Ectodermal cell (in vitro differentiated cells): ENCODE data around the gene CCDC24.

Experiments used
- H3K27ac ChIP-seq: 2 replicates; pipeline ENCODE4 v1.7.0; 2013; ENCODE audit warnings: mild to moderate bottlenecking, low read depth, low read length; ENCODE audit not compliant: insufficient read depth, poor library complexity, severe bottlenecking
- H3K27me3 ChIP-seq: 2 replicates; pipeline ENCODE4 v1.7.0; 2013; ENCODE audit warnings: mild to moderate bottlenecking, low read length; ENCODE audit not compliant: insufficient read depth, control insufficient read depth, poor library complexity, severe bottlenecking
- H3K36me3 ChIP-seq: one replicate; pipeline ENCODE4 v1.7.0; 2013; ENCODE audit warnings: low read length; ENCODE audit not compliant: control insufficient read depth, insufficient read depth
- H3K4me1 ChIP-seq: one replicate; pipeline ENCODE4 v1.7.0; 2013; ENCODE audit warnings: low read length; ENCODE audit not compliant: control insufficient read depth, insufficient read depth
- H3K4me3 ChIP-seq: 2 replicates; pipeline ENCODE4 v1.7.0; 2013; ENCODE audit warnings: low read depth, low read length, control low read depth; ENCODE audit not compliant: insufficient read depth
- H3K9me3 ChIP-seq: 2 replicates; pipeline ENCODE4 v1.7.0; 2013; ENCODE audit warnings: mild to moderate bottlenecking, low read length, moderate library complexity; ENCODE audit not compliant: control insufficient read depth
- WGBS, 2 experiments: methylation state at CpG; one replicate each; pipeline ENCODE4 v1.1.7; 2013; ENCODE audit warnings: missing lambda C conversion rate in 2 of 2; 5-methylcytosine and 5-hydroxymethylcytosine counted together

The CCDC24 gene

GRCh38 chr1:44038876-44039657 is 47.7 kb downstream of the CCDC24 start:
- Histone ChIP-seq H3K9me3 (no peaks in the 10 kb centered on the region), H3K4me1 (peaks cover 18% of the 10 kb centered on the region), H3K27ac (no peak overlapping the region), H3K27me3 (no peaks in the 10 kb centered on the region), H3K36me3 (no peaks in the 10 kb centered on the region), H3K4me3 (no peak overlapping the region)
- WGBS, 2 experiments, result 82 to 89% methylated on average over 2 of the region's 2 CpGs

DNA sequence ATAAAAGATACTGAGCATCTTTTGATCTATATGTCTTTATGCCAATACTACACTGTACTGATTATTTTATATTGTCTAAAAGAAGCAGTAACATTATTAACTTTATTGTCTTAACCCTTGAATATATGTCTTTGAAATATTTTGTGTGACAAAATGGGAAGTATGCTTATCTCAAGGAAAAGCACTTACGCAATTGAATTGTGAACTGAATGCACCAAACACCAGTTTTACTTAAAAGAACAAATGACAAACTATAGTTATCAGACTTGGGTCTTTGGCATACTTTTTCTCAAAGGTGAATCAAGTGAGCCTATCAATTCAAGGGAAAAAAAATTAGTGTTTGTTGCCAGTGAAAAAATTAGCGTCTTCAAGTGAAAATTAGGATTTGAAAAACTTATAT is 49.0 kb downstream of the CCDC24 start:
- Histone ChIP-seq H3K36me3 (no peaks in the 10 kb centered on the region), H3K4me1 (peaks cover 17% of the 10 kb centered on the region), H3K4me3 (no peak overlapping the region), H3K27me3 (no peaks in the 10 kb centered on the region), H3K9me3 (no peaks in the 10 kb centered on the region), H3K27ac (no peak overlapping the region)
- WGBS, 2 experiments, result 88 to 96% methylated on average over 2 of the region's 2 CpGs

GRCh38 chr1:44040846-44041245 is 49.4 kb downstream of the CCDC24 start:
- Histone ChIP-seq H3K27ac (no peak overlapping the region), H3K36me3 (no peaks in the 10 kb centered on the region), H3K27me3 (no peaks in the 10 kb centered on the region), H3K9me3 (no peaks in the 10 kb centered on the region), H3K4me3 (no peak overlapping the region), H3K4me1 (peaks cover 13% of the 10 kb centered on the region)
- WGBS, 2 experiments, result 97 to 98% methylated on average over 4 of the region's 4 CpGs

DNA sequence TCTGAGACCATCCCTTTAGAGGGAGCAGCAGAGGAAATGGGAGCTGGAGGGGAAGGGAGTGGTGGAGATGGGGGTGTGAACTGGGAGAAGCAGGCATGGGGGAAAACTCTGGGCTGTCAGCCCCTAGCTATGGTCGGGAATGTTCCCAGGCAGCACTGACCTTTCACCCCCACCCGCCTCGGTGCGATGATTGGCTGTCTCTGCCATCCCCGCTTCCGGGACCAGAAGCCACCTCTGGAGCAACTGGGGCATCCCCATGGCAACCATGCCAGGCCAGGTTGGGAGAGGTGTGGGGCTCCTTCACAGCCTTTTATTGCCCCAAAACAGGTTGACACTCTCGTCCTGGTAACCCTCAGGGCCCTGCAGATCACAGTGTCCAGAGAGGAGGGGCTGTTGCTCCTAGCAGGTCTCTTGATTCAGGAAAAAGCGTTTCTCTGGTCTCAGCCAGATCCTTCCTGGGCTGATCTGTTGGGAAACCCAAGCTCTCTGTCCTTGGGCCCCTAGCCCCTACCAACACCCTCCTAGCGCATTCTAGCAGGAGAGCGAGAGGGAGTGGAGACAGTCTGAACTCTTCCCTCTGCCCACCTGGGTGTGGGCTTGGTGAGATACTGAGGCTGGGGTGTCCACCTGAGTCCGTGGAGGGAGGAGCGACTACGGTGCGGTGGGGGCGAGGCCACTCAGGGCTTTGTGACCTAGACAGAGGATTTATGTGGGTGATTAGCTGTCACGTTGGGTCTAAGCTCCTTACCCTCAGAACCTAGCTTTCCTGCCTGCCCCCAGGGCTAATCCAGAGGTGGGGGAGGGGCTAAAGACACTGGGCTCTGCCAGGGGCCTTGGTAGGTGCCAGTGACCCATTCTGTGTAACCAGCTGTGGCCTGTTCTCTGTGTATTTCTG is 52.0 kb downstream of the CCDC24 start:
- no peaks in the 10 kb centered on the region for H3K27me3 ChIP-seq
- H3K9me3 ChIP-seq, result no peaks in the 10 kb centered on the region
- no peaks in the 10 kb centered on the region for H3K36me3 ChIP-seq
- H3K4me1 ChIP-seq, result peaks cover 7% of the 10 kb centered on the region
- H3K27ac ChIP-seq, result no peak overlapping the region
- H3K4me3 ChIP-seq, result no peak overlapping the region
- 81 to 83% methylated on average over 16 of the region's 16 CpGs for WGBS, 2 experiments

DNA sequence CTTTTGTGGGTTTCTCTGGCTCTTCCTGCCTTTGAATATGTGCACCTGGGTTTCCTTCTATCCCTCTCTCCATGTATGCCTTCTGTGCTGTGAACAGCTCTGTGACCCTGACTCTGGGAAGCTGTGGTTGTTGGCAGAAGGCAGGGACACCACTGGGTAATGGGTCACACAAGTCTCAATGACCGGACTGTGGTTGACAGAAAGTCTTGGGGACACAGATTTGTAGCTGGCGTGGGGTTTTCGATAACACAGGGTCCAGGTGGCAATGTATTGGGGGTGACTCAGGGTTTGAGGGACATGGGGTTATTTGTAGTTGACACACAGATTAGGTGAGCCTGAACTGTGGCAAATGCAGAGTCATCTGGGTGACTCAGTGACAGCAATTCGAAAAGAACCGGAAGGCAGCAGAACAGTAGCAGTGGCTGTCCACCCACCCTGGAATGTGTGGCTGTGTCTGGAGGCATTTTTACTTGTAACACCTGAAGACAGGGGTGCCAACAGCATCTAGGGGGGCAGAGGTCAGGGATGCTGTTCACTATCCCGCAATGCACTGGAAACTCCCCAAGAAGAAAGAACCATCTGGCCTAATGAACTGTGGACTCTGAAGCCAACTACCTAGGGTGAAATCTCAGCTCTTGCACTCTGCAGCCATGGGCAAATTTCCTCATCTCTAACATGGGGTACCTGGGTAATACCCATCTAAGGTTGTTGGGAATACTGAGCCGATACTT is 52.8 kb downstream of the CCDC24 start:
- no peak overlapping the region for H3K27ac ChIP-seq
- no peaks in the 10 kb centered on the region for H3K9me3 ChIP-seq
- H3K4me1 ChIP-seq, result peaks cover 7% of the 10 kb centered on the region
- no peaks in the 10 kb centered on the region for H3K36me3 ChIP-seq
- WGBS, 2 experiments, result 93 to 94% methylated on average over 7 of the region's 7 CpGs
- H3K27me3 ChIP-seq, result no peaks in the 10 kb centered on the region
- H3K4me3 ChIP-seq, result no peak overlapping the region

- Histone ChIP-seq H3K36me3 (no peaks in the 10 kb centered on the region), H3K9me3 (no peaks in the 10 kb centered on the region), H3K4me3 (no peak overlapping the region), H3K4me1 (peaks cover 7% of the 10 kb centered on the region), H3K27me3 (no peaks in the 10 kb centered on the region), H3K27ac (no peak overlapping the region)
- WGBS, 2 experiments, result 91 to 93% methylated on average over 9 of the region's 9 CpGs
Measured at GRCh38 chr1:44045064-44045463, 53.7 kb downstream of the CCDC24 start.
